DOHH2 (cell line): ENCODE results near the gene PSMD11.

Source experiments
- H3F3A ChIP-seq: fragments of 200-600 bp; sonication (generic), shearing (Covaris generic); 2 replicates; pipeline ENCODE4 v1.6.0; 2016; ENCODE audit warnings: antibody characterized with exemption, mild to moderate bottlenecking; ENCODE audit not compliant: control insufficient read depth, insufficient read depth
- H3K27ac ChIP-seq: fragments of 200-600 bp; sonication (generic); 2 replicates; pipeline ENCODE4 v1.5.1; 2014; ENCODE audit warnings: low read depth, mild to moderate bottlenecking, low read length, moderate library complexity
- H3K27me3 ChIP-seq: fragments of 200-600 bp; sonication (generic); 2 replicates; pipeline ENCODE4 v1.6.1; 2014; ENCODE audit warnings: mild to moderate bottlenecking, low read length, mixed read lengths; ENCODE audit not compliant: control insufficient read depth
- H3K36me3 ChIP-seq: fragments of 200-600 bp; sonication (generic); 2 replicates; pipeline ENCODE4 v1.6.1; 2014; ENCODE audit warnings: mild to moderate bottlenecking, low read length, moderate library complexity, mixed read lengths; ENCODE audit not compliant: control insufficient read depth
- H3K4me1 ChIP-seq: fragments of 200-600 bp; sonication (generic); 2 replicates; pipeline ENCODE4 v1.6.1; 2014; ENCODE audit warnings: mild to moderate bottlenecking, low read length, mixed read lengths; ENCODE audit not compliant: control insufficient read depth
- H3K4me2 ChIP-seq: fragments of 200-600 bp; sonication (generic); 2 replicates; pipeline ENCODE4 v1.6.0; 2014; ENCODE audit warnings: mild to moderate bottlenecking, low read length, moderate library complexity
- H3K4me3 ChIP-seq: fragments of 200-600 bp; sonication (generic); 2 replicates; pipeline ENCODE4 v1.5.1; 2014; ENCODE audit warnings: mild to moderate bottlenecking, low read length, mixed read lengths
- H3K79me2 ChIP-seq: fragments of 200-600 bp; sonication (generic); 2 replicates; pipeline ENCODE4 v1.6.1; 2014; ENCODE audit warnings: mild to moderate bottlenecking, low read length, mixed read lengths; ENCODE audit not compliant: control insufficient read depth
- H3K9me2 ChIP-seq: fragments of 200-600 bp; sonication (generic); replicated peaks from 2 replicates; pipeline ENCODE4 v1.6.1; 2014; ENCODE audit warnings: mild to moderate bottlenecking, low read length, mixed read lengths; ENCODE audit not compliant: control insufficient read depth
- H3K9me3 ChIP-seq: fragments of 200-600 bp; sonication (generic); 2 replicates; pipeline ENCODE4 v1.6.1; 2014; ENCODE audit warnings: antibody characterized with exemption, low read length, mixed read lengths; ENCODE audit not compliant: control insufficient read depth, insufficient read depth
- H4K20me1 ChIP-seq: fragments of 200-600 bp; sonication (generic); 2 replicates; pipeline ENCODE4 v1.6.0; 2014; ENCODE audit warnings: low read depth, mild to moderate bottlenecking, antibody characterized with exemption, low read length, moderate library complexity; ENCODE audit not compliant: control insufficient read depth, insufficient read depth
- CTCF ChIP-seq: fragments of 200-600 bp; sonication (generic); IDR thresholded peaks from one replicate; pipeline ENCODE4 v1.5.1; 2014; ENCODE audit warnings: antibody characterized with exemption, mild to moderate bottlenecking, low read depth, low read length; ENCODE audit not compliant: poor library complexity, severe bottlenecking
- EZH2phosphoT487 ChIP-seq: fragments of 200-600 bp; sonication (generic); IDR thresholded peaks from 2 replicates; pipeline ENCODE4 v1.6.1; 2017; ENCODE audit warnings: borderline replicate concordance, mild to moderate bottlenecking, antibody characterized with exemption, low read length, moderate library complexity, mixed read lengths

The PSMD11 gene

GRCh38 chr17:32477220-32477619, 32.9 kb downstream of the PSMD11 start:
- no peaks in the 10 kb centered on the region for H3K27me3 ChIP-seq
- no peak for TF ChIP-seq CTCF
- no peak for TF ChIP-seq EZH2phosphoT487
- no peak overlapping the region for H3K4me2 ChIP-seq
- no peak overlapping the region for H3K4me3 ChIP-seq
- H3K36me3 ChIP-seq = peaks cover 91% of the 10 kb centered on the region
- no peaks in the 10 kb centered on the region for H3K79me2 ChIP-seq
- H3K9me2 ChIP-seq = no peaks in the 10 kb centered on the region
- H3K4me1 ChIP-seq = peaks cover 9% of the 10 kb centered on the region
- H3K27ac ChIP-seq = no peak overlapping the region
- peaks cover 4% of the 10 kb centered on the region for H3F3A ChIP-seq
- no peaks in the 10 kb centered on the region for H3K9me3 ChIP-seq
- H4K20me1 ChIP-seq = no peaks in the 10 kb centered on the region

- Histone ChIP-seq H3K27me3 (no peaks in the 10 kb centered on the region), H3K9me3 (no peaks in the 10 kb centered on the region), H3F3A (peaks cover 15% of the 10 kb centered on the region), H3K4me1 (peaks cover 16% of the 10 kb centered on the region), H3K4me2 (no peak overlapping the region), H3K4me3 (no peak overlapping the region), H3K36me3 (peaks cover 84% of the 10 kb centered on the region), H3K27ac (no peak overlapping the region), H4K20me1 (no peaks in the 10 kb centered on the region), H3K79me2 (no peaks in the 10 kb centered on the region), H3K9me2 (no peaks in the 10 kb centered on the region)
- TF ChIP-seq EZH2phosphoT487 (no peak), CTCF (no peak)
These were observed 34.8 kb downstream of the PSMD11 start for GRCh38 chr17:32479074-32479617.

- H3K4me3 ChIP-seq = no peak overlapping the region
- no peaks in the 10 kb centered on the region for H4K20me1 ChIP-seq
- H3K4me1 ChIP-seq = peaks cover 21% of the 10 kb centered on the region
- no peak overlapping the region for H3K4me2 ChIP-seq
- peaks cover 23% of the 10 kb centered on the region for H3F3A ChIP-seq
- no peaks in the 10 kb centered on the region for H3K9me2 ChIP-seq
- no peaks in the 10 kb centered on the region for H3K9me3 ChIP-seq
- H3K36me3 ChIP-seq = peaks cover 64% of the 10 kb centered on the region
- H3K27ac ChIP-seq = no peak overlapping the region
- no peaks in the 10 kb centered on the region for H3K27me3 ChIP-seq
- TF ChIP-seq EZH2phosphoT487 (no peak), CTCF (no peak)
- no peaks in the 10 kb centered on the region for H3K79me2 ChIP-seq
These were observed 36.9 kb downstream of the PSMD11 start for GRCh38 chr17:32481193-32481592.
